Vagina (tissue), 2 donors: ENCODE data around the gene PTPRN. TPM values are rescaled to one million over a fixed set of nuclear protein-coding genes. Genes with fewer than 3 reads are reported as not detected.
"Not testable (repeated sequence)": the region's sequence is repeated elsewhere in the genome, so short reads cannot be mapped to it uniquely, and the experiment has no call there.

Experiments used
- DNase-seq, 2 donors: peaks; one replicate each; pipeline ENCODE4 v3.0.0-alpha.2; 2017; ENCODE audit errors: extremely low spot score in 2 of 2
- H3K27ac ChIP-seq: fragments of 200-600 bp; sonication (generic); one replicate; pipeline ENCODE4 v1.5.1; 2019
- H3K27me3 ChIP-seq: fragments of 200-600 bp; sonication (generic); one replicate; pipeline ENCODE4 v1.5.1; 2019
- H3K36me3 ChIP-seq, 2 donors: fragments of 200-600 bp; sonication (generic); one replicate each; pipeline ENCODE4 v1.5.1; 2017 to 2019
- H3K4me1 ChIP-seq: fragments of 200-600 bp; sonication (generic); one replicate; pipeline ENCODE4 v1.5.1; 2019
- H3K4me3 ChIP-seq, 2 donors: fragments of 200-600 bp; sonication (generic); 1 replicate in 1 of 2; 2 replicates in 1 of 2; pipeline ENCODE4 v1.5.1; 2016 to 2019
- H3K9me3 ChIP-seq: fragments of 200-600 bp; sonication (generic); one replicate; pipeline ENCODE4 v1.5.1; 2019
- POLR2A ChIP-seq, 2 donors: fragments of 450-650 bp; IDR thresholded peaks; one replicate each; pipeline ENCODE4 v1.6.1; 2017; ENCODE audit warnings: antibody characterized with exemption in 2 of 2, mild to moderate bottlenecking in 2 of 2, moderate library complexity in 2 of 2
- POLR2AphosphoS5 ChIP-seq, 2 donors: sonication (generic); formaldehyde crosslinking; IDR thresholded peaks; one replicate each; pipeline ENCODE4 v1.9.0; 2017; ENCODE audit warnings: antibody characterized with exemption in 2 of 2, mild to moderate bottlenecking in 2 of 2, low read depth in 1 of 2; ENCODE audit not compliant: insufficient read depth in 1 of 2
- intact Hi-C: fragments of 100-400 bp; cut with DNase I; formaldehyde crosslinking; loops from one replicate; pipeline ENCODE4 v1.15.1; 2023
- total RNA-seq: library from RNA; depleted of rRNA; stranded (reverse); fragments of >200 nt; gene quantifications from one replicate; pipeline ENCODE4 v1.2.3, GENCODE V29; 2016
- TF ChIP-seq, protein P1 (sequence below), 3 experiments: fragments of 450-650 bp in 2 of 3; fragments of 200-600 bp in 1 of 3; sonication (generic) in 1 of 3; IDR thresholded peaks; one replicate each; pipeline ENCODE4 v1.5.1; 2017 to 2019; ENCODE audit warnings: antibody characterized with exemption in 3 of 3, mild to moderate bottlenecking in 2 of 3, moderate library complexity in 2 of 3

The PTPRN gene
- total RNA-seq, 1 donor from 2014 or later: 7.6 TPM

DNA sequence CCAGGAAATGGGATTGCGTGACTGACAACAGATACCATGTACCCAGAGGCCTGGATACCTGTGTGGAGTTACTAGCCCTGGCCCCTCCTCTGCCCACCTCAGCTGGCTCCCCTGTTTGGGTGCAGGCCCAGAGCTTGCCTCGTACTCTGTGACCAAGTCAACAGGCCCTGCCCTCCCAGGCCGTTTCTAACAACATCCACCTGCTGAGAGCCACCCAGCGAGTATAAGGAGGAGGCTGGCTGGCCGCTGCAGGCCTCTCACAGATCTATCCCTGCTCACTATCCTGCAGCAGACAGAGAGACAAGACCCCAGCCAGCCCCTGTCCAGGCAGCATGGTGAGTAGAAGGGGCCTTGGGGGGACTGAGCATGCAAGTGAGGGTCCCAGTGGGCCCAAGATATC is 43.0 kb downstream of the PTPRN start:
- no peaks in the 10 kb centered on the region for H3K4me1 ChIP-seq
- intact Hi-C loops: no loop called here
- H3K9me3 ChIP-seq: no peaks in the 10 kb centered on the region
- DNase-seq: no peak
- TF ChIP-seq POLR2AphosphoS5 (IDR thresholded peaks at IDR 0.05; ENCODE audit: insufficient read depth in 1 of 2, low read depth in 1 of 2) (no peak), POLR2A (IDR thresholded peaks at IDR 0.05) (no peak)
- TF ChIP-seq, protein P1, sequence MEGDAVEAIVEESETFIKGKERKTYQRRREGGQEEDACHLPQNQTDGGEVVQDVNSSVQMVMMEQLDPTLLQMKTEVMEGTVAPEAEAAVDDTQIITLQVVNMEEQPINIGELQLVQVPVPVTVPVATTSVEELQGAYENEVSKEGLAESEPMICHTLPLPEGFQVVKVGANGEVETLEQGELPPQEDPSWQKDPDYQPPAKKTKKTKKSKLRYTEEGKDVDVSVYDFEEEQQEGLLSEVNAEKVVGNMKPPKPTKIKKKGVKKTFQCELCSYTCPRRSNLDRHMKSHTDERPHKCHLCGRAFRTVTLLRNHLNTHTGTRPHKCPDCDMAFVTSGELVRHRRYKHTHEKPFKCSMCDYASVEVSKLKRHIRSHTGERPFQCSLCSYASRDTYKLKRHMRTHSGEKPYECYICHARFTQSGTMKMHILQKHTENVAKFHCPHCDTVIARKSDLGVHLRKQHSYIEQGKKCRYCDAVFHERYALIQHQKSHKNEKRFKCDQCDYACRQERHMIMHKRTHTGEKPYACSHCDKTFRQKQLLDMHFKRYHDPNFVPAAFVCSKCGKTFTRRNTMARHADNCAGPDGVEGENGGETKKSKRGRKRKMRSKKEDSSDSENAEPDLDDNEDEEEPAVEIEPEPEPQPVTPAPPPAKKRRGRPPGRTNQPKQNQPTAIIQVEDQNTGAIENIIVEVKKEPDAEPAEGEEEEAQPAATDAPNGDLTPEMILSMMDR (IDR thresholded peaks at IDR 0.05): no peak
- H3K36me3 ChIP-seq: no peaks in the 10 kb centered on the region
- no peaks in the 10 kb centered on the region for H3K27me3 ChIP-seq
- no peak overlapping the region for H3K4me3 ChIP-seq
- no peak overlapping the region for H3K27ac ChIP-seq

DNA sequence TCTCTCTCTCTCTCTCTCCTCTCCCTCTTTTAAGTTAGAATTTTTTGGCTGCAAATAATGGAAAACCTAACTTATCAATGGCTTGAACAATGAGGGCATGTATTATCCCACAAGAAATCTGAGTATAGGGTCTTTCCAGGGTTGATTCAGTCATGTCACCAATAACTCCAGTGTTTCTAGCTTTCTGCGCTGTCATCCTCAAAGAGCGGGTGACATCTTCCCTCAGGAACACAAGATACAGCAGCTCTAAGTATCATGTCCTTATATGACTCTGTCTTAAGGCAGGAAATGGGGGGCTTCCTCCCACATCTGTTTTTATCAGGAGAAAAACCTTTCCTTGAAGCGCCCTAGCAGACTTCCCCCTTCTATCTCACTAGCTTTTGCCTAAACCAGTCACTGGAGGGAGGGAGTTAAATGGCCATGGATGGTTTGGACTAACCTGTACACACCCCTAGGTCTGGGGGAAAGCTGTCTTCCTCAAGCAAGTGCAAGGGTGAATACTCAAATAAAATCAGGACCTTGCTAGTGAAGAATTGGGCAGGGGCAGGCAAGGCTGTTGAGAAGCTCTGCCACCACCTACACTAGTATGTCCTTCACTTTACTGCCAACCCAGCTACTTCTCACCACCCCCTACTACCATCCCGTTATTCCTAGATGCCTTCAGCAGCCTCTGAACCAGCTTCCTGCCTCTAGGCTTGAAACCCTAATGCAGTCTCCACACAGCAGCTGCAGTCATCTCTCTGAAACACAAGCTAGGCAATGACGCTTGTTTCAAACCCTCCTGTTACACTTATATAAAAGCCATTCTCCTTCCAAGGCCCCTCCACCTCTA is 48.0 kb downstream of the PTPRN start:
- Histone ChIP-seq H3K4me3 (no peak overlapping the region), H3K27me3 (no peaks in the 10 kb centered on the region), H3K27ac (no peak overlapping the region), H3K9me3 (no peaks in the 10 kb centered on the region), H3K4me1 (no peaks in the 10 kb centered on the region), H3K36me3 (no peaks in the 10 kb centered on the region)
- TF ChIP-seq POLR2A (IDR thresholded peaks at IDR 0.05) (no peak), POLR2AphosphoS5 (IDR thresholded peaks at IDR 0.05; ENCODE audit: insufficient read depth in 1 of 2, low read depth in 1 of 2) (no peak)
- TF ChIP-seq, protein P1 (IDR thresholded peaks at IDR 0.05): no peak
- no peak for DNase-seq
- intact Hi-C loops: no loop called here

DNA sequence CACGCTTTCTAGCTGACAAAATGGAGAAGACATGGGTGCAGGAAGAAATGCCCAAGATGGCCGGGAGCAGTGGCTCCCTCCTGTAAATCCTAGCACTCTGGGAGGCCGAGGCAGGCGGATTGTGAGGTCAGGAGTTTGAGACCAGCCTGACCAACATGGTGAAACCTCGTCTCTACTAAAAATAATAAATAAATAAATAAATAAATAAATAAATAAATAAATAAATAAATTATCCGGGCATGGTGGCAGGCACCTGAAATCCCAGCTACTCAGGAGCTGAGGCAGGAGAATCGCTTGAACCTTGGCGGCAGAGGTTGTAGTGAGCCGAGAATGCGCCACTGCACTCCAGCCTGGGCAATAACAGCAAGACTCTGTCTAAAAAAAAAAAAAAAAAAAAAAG is 50.3 kb downstream of the PTPRN start:
- DNase-seq, H3K4me3 ChIP-seq, H3K27ac ChIP-seq, H3K27me3 ChIP-seq, H3K9me3 ChIP-seq, H3K36me3 ChIP-seq, intact Hi-C loops: not testable (repeated sequence)
- H3K4me1 ChIP-seq: peaks cover 11% of the 10 kb centered on the region

DNA sequence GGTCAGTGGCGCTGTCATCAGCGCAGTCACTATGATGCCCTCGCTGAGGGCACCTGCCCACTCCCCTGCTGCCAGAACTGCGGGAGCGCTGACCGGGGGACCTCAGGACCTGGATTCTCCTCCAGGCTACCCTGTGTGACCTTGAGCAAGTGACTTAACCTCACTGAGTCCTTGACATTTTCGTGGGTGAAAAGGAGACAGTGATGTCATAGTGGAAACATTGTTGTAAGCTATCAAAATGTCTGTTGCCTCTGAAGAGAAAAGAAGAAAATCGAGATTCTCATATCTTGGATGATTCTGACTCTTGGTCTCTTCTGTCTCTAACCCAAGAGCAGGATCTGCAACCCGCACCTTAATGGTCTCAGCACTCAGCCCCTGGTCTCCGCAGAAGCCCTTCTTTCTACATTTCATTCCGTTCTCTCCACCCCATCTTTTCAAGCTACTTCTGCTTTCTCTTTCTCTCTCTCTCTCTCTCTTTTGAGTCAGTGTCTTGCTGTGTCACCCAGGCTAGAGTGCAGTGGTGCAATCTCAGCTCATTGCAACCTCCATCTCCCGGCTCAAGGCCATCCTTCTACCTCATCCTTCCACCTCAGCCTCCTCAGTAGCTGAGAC is 54.5 kb downstream of the PTPRN start:
- peaks cover 50% of the 10 kb centered on the region for H3K4me1 ChIP-seq
- intact Hi-C loops: no loop called here
- peak overlapping the region; percentile 75 for H3K27ac ChIP-seq
- no peaks in the 10 kb centered on the region for H3K27me3 ChIP-seq
- peaks cover 0 to 14% of the 10 kb centered on the region in 2 donors for H3K36me3 ChIP-seq
- TF ChIP-seq, protein P1 (IDR thresholded peaks at IDR 0.05): no peak
- no peak for TF ChIP-seq POLR2AphosphoS5 (IDR thresholded peaks at IDR 0.05; ENCODE audit: insufficient read depth in 1 of 2, low read depth in 1 of 2)
- TF ChIP-seq POLR2A (IDR thresholded peaks at IDR 0.05): no peak
- no peaks in the 10 kb centered on the region for H3K9me3 ChIP-seq
- peak overlapping the region; percentile 69 to 82 for H3K4me3 ChIP-seq
- no peak for DNase-seq

DNA sequence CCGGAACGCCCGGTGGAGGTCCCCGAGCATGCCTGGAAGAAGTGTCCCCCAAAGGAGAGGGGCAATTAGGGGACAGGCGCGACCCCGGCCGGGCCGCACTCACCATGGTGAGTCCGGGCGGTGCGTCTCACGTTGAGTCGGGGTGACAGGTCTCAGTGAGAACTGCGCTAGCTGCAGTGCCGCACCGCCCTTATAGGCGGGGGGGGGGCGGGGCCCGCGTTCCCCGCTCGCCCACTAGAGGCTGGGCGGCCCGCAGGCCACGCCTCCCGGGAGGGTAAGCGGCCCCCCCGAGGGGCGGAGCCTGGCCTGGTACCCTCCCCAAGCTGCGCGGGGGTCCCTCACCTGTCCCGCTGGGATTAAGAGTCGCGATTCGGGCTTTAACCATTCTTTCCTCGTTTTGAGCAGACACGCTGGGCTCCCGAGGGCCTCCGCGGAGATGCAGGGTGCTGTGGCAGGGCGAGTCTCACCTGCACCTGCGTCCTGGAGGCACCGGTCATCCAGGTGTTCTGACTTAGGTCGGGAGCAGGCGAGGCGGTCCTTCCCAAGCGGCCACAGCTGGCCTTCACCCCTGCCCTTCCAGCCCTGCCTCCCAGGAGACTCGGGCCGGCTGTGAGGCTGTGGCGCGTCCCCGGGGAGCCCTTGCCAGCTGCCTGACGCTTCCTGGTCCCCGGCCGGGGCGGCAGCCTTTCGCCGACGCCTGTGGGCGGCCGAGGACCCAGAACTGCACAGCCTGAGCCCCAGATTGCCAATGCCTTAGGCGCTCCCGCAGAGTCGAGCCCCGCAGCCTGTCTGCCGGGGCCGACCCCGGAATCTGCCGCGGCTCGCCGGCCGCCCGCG is 55.2 kb downstream of the PTPRN start, which contains the start of gene TUBA4A:
TUBA4A (minus strand) TSS at position 166 of the 837 bp plus-strand sequence; CDS start at position 106, 60 bp downstream.
- peak within 1 kb of the TSS; percentile 69 to 82 for H3K4me3 ChIP-seq
- no peaks in the 10 kb centered on the region for H3K9me3 ChIP-seq
- peaks cover 0 to 14% of the 10 kb centered on the region in 2 donors for H3K36me3 ChIP-seq
- intact Hi-C loops: no loop called here
- no peaks in the 10 kb centered on the region for H3K27me3 ChIP-seq
- H3K4me1 ChIP-seq: peaks cover 57% of the 10 kb centered on the region
- DNase-seq: no peak
- peak within 1 kb of the TSS; percentile 81 for H3K27ac ChIP-seq
- TF ChIP-seq POLR2A (IDR thresholded peaks at IDR 0.05) (peak in 1 of 2 donors; percentile 95), POLR2AphosphoS5 (IDR thresholded peaks at IDR 0.05; ENCODE audit: insufficient read depth in 1 of 2, low read depth in 1 of 2) (peak; percentile 44 to 99)
- TF ChIP-seq, protein P1 (IDR thresholded peaks at IDR 0.05): peak in 2 of 3 experiments; percentile 9
